NCI-H446 (cell line): Measurements from ENCODE around the gene ASAP2.
"Not testable (repeated sequence)": the region's sequence is repeated elsewhere in the genome, so short reads cannot be mapped to it uniquely, and the experiment has no call there.

Source experiments
- DNase-seq, 2 experiments: peaks; one replicate each; lab custom pipeline; 2025; lab: John Stamatoyannopoulos, UW

ASAP2 gene

GRCh38 chr2:9251154-9252001 is 44.8 kb downstream of the ASAP2 start:
- peak in 1 of 2 experiments; percentile 58 for DNase-seq

- DNase-seq: no peak
These were observed 45.4 kb downstream of the ASAP2 start for GRCh38 chr2:9252002-9252357.

GRCh38 chr2:9255416-9255815 is 48.8 kb downstream of the ASAP2 start:
- DNase-seq: no peak

GRCh38 chr2:9256147-9256546 is 49.5 kb downstream of the ASAP2 start:
- DNase-seq: no peak

- no peak for DNase-seq
These were observed 50.0 kb downstream of the ASAP2 start for GRCh38 chr2:9256570-9257043.

- no peak for DNase-seq
These were observed 51.9 kb downstream of the ASAP2 start for GRCh38 chr2:9258501-9258900.

- no peak for DNase-seq
These were observed 52.4 kb downstream of the ASAP2 start for GRCh38 chr2:9258953-9259399.

- DNase-seq: no peak
These were observed 53.9 kb downstream of the ASAP2 start for GRCh38 chr2:9260464-9260918.

GRCh38 chr2:9261231-9261883 is 54.7 kb downstream of the ASAP2 start:
- DNase-seq: no peak

- DNase-seq: no peak
These were observed 56.1 kb downstream of the ASAP2 start for GRCh38 chr2:9262671-9263171.

- no peak for DNase-seq
These were observed 56.8 kb downstream of the ASAP2 start for GRCh38 chr2:9263428-9263827.

- DNase-seq: no peak
These were observed 57.7 kb downstream of the ASAP2 start for GRCh38 chr2:9264301-9264700.

- DNase-seq: no peak
These were observed 60.1 kb downstream of the ASAP2 start for GRCh38 chr2:9266711-9267110.

GRCh38 chr2:9267286-9267685 is 60.7 kb downstream of the ASAP2 start:
- DNase-seq: not testable (repeated sequence)

- no peak for DNase-seq
These were observed 61.9 kb downstream of the ASAP2 start for GRCh38 chr2:9268301-9269080.

GRCh38 chr2:9269295-9269694 is 62.7 kb downstream of the ASAP2 start:
- DNase-seq: no peak

GRCh38 chr2:9269695-9270360 is 63.2 kb downstream of the ASAP2 start:
- no peak for DNase-seq

- DNase-seq: no peak
These were observed 64.5 kb downstream of the ASAP2 start for GRCh38 chr2:9271091-9271490.

GRCh38 chr2:9271691-9272090 is 65.1 kb downstream of the ASAP2 start:
- no peak for DNase-seq

GRCh38 chr2:9273486-9274130 is 67.0 kb downstream of the ASAP2 start:
- DNase-seq: no peak

- DNase-seq: no peak
These were observed 68.2 kb downstream of the ASAP2 start for GRCh38 chr2:9274701-9275343.
